Muscle layer of colon (tissue), 2 donors: ENCODE data around the gene IQUB.

Experiments used
- H3K27ac ChIP-seq: one replicate; pipeline ENCODE4 v1.7.0; 2013; ENCODE audit warnings: low read depth, mild to moderate bottlenecking, low read length, moderate library complexity
- H3K27me3 ChIP-seq, 2 donors: one replicate each; pipeline ENCODE4 v1.7.0; 2013; ENCODE audit warnings: low read length in 2 of 2, mild to moderate bottlenecking in 2 of 2; ENCODE audit not compliant: insufficient read depth in 2 of 2, control insufficient read depth in 1 of 2
- H3K36me3 ChIP-seq: one replicate; pipeline ENCODE4 v1.7.0; 2013; ENCODE audit warnings: mild to moderate bottlenecking, low read length; ENCODE audit not compliant: insufficient read depth
- H3K4me1 ChIP-seq: one replicate; pipeline ENCODE4 v1.7.0; 2013; ENCODE audit warnings: mild to moderate bottlenecking, low read length; ENCODE audit not compliant: insufficient read depth
- H3K4me3 ChIP-seq, 2 donors: one replicate each; pipeline ENCODE4 v1.7.0; 2013; ENCODE audit warnings: low read length in 2 of 2, low read depth in 1 of 2, mild to moderate bottlenecking in 1 of 2, moderate library complexity in 1 of 2
- H3K9ac ChIP-seq: one replicate; pipeline ENCODE4 v1.7.0; 2013; ENCODE audit warnings: low read length
- H3K9me3 ChIP-seq: one replicate; pipeline ENCODE4 v1.7.0; 2013; ENCODE audit warnings: mild to moderate bottlenecking, low read length
- donor health status: abdominal sarcoma.
- donor health status: Adenocarcinoma of cecum.

IQUB gene

DNA sequence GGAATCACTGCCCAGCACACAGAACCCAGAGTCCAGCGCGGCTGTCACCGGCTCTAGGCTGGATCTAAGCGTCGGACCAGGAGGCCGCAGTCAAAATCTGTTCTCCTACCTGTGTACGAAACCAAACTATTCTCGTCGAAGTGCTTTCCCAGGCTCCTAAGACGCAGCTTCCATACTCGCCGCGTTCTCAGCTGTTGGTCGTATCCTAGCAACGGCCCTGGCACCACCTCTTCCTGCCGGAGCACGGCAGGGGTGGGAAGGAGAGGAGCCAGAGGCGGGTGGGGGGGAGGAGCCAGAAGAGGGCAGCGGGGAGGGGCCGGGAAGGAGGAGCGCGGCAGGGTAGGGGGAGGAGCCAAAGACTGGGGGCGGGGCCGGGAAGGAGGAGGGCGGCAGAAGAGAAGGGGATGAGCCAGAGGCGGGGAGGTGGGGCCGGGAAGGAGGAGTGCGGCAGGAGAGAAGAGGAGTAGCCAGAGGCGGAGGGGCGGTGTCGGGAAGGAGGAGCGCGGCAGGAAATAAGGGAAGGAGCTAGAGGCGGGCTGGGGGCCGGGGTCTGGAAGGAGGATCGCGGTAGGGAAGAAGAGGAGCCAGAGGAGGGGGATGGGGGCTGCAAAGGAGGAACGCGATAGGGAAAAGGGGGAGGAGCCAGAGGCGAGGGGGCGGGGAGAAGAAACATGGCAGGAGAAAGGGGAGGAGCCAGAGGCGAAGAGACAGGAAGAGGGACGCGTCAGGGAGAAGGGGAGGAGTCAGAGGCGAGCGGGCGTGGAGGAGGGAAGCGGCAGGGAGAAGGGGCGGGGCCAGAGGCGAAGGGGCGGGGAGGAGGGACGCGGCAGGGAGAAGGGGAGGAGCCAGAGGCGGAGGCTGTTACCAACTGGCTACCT is at the start of gene IQUB:
Gene IQUB, minus strand, starts transcription at position 213 of the 878 bp plus-strand sequence. CDS start 22,255 bp downstream, outside the sequence.
- Histone ChIP-seq H3K4me1 (peaks cover 5% of the 10 kb centered on the region), H3K9ac (peak within 1 kb of the TSS; percentile 42)

DNA sequence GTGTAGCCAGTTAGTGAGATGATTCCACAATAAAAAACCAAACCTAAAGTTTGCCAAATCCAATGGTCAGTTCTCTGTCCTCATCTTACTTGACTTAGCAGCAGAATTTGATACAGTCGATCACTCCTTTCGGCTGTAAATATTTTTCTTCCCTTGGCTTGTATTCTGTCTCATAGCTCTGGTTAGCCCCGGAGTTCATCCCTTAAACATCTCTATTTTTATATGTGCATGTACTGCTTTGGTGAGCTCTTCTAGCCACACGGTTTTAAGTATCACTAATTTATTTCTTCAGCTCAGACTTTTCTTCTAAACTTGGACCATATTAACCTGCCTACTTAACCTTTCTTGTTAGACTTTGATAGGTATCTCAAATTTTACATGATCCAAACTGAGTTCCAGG is 49.4 kb upstream of the IQUB start:
- Histone ChIP-seq H3K36me3 (no peaks in the 10 kb centered on the region), H3K9ac (no peak overlapping the region), H3K9me3 (no peaks in the 10 kb centered on the region), H3K4me3 (no peak overlapping the region), H3K27me3 (no peaks in the 10 kb centered on the region), H3K27ac (no peak overlapping the region), H3K4me1 (no peaks in the 10 kb centered on the region)

More for the DNA sequence above, at the start of gene IQUB:
- H3K27me3 ChIP-seq: no peaks in the 10 kb centered on the region
- H3K4me3 ChIP-seq: peak within 1 kb of the TSS; percentile 38 to 92
- H3K27ac ChIP-seq: peak within 1 kb of the TSS; percentile 59
- H3K36me3 ChIP-seq: no peaks in the 10 kb centered on the region
- no peaks in the 10 kb centered on the region for H3K9me3 ChIP-seq

DNA sequence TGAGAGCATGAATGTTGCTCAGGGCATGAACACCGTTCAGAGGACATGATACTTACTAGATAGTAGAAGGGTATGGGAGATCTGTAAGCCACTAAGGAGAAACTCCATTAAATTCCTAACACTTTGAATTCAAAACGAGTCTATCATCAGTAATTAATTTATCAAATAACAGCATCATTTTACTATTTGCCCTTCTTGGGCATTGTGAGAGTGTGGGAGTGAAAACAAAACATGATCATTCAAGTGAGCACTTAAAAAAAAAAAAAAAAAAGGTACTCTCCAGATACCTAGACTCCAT is 46.7 kb upstream of the IQUB start:
- no peaks in the 10 kb centered on the region for H3K9me3 ChIP-seq
- H3K9ac ChIP-seq: no peak overlapping the region
- H3K4me3 ChIP-seq: no peak overlapping the region
- H3K36me3 ChIP-seq: no peaks in the 10 kb centered on the region
- H3K27ac ChIP-seq: no peak overlapping the region
- no peaks in the 10 kb centered on the region for H3K4me1 ChIP-seq
- no peaks in the 10 kb centered on the region for H3K27me3 ChIP-seq

DNA sequence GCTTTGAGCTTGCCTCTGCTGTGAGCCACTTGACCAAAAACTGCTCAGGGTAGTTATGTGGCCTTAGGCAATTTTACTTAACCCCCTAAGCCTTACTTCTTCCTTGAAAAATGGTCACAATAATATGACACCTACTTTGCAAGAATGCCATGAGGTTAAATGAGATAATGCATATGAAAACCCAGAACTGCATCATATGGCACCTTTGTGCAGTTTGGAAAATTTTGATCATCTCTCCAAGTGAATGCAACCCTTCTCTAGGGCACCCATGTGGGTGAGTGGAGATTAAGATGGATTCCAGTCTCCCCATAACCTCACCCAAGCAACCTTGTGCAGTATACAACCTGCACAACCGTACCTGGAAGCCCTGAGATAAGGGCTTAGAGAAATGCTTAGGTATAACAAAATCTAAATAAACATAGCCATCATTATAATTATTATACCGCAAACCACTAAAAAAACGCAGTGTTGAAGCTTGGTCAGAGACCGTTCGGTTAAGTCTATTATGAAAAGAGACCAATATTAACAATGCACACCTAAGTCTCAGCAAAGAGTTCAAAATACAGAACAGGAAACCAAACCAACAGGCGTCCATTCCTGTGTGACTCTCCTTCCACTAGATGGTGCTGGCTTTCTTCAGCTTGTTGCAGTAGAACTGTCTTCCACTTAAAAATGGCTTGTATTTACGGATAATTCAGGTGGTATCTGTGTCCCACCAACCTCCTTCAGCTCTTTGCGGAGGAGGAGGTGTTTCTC is 46.2 kb upstream of the IQUB start:
- H3K9me3 ChIP-seq: no peaks in the 10 kb centered on the region
- no peak overlapping the region for H3K9ac ChIP-seq
- H3K36me3 ChIP-seq: no peaks in the 10 kb centered on the region
- H3K27ac ChIP-seq: no peak overlapping the region
- H3K27me3 ChIP-seq: no peaks in the 10 kb centered on the region
- no peak overlapping the region for H3K4me3 ChIP-seq
- H3K4me1 ChIP-seq: no peaks in the 10 kb centered on the region

DNA sequence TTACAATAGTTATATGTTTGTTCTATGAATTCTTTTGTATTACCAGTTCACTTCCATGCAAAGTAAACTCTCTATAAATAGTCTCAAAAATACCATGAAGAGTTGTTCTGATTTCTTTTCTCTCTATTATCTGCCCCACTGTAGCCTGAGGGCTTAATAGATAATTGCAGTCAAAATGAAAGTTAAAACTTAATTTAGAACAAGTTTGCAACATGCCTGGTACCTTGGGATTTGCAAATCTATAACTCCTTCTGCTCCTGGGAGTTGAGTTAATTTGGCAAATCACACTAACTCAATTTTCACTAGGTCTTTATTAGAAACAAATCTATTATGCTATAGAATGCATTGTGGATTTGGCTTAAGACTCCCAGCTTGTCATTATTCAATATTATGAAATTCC is 45.0 kb upstream of the IQUB start:
- no peaks in the 10 kb centered on the region for H3K4me1 ChIP-seq
- H3K4me3 ChIP-seq: no peak overlapping the region
- H3K36me3 ChIP-seq: no peaks in the 10 kb centered on the region
- no peak overlapping the region for H3K9ac ChIP-seq
- H3K27me3 ChIP-seq: no peaks in the 10 kb centered on the region
- no peak overlapping the region for H3K27ac ChIP-seq
- H3K9me3 ChIP-seq: no peaks in the 10 kb centered on the region

DNA sequence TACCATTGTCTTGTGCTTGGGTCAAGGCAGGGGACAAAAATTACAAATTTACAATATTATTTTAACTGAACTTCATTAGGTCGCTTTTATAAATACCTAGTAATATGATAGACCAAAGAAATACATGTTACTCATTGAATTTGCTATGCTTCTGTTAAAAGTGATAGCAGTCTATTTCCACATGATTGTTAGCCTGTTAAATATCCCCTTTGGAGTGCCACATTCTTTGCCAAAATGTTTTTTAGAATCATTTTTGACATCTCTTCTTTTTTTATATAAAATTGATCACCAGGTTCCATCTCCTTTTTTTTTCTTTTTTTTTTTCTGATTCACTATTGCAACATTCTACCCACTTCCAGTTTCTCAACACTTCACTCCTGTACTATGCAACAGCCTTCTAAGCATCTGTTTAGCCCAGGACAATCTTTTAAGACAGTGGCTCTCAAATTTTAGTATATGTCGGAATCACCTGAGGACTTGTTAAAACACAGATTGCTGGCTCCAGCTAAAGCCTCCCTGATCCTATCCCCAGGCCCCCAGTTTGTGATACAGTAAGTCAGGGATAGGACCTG is 39.6 kb upstream of the IQUB start:
- no peak overlapping the region for H3K4me3 ChIP-seq
- no peaks in the 10 kb centered on the region for H3K27me3 ChIP-seq
- no peaks in the 10 kb centered on the region for H3K36me3 ChIP-seq
- H3K9ac ChIP-seq: no peak overlapping the region
- H3K9me3 ChIP-seq: no peaks in the 10 kb centered on the region
- H3K4me1 ChIP-seq: no peaks in the 10 kb centered on the region
- no peak overlapping the region for H3K27ac ChIP-seq

DNA sequence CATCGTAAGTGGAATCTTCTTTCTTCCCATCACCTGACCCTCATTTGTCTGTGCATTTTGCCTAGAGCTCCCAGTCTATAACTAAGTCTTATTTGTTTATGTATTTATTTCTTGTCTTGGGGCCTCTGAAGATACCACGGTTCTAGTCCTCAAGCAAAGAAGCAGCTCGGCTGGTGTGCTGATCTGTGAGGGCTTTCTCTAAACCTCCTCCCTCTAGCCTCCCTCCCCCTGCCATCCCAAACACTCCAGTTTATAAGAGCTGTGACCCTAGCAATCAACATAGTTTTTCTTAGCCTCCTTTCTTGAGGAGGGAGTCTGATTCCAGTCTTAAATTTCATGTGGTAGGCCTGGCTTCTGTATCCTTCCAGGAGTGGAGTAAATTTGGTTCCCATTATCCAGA is 38.9 kb upstream of the IQUB start:
- H3K27ac ChIP-seq: no peak overlapping the region
- H3K9me3 ChIP-seq: no peaks in the 10 kb centered on the region
- no peaks in the 10 kb centered on the region for H3K36me3 ChIP-seq
- H3K4me1 ChIP-seq: no peaks in the 10 kb centered on the region
- H3K27me3 ChIP-seq: no peaks in the 10 kb centered on the region
- H3K4me3 ChIP-seq: no peak overlapping the region
- H3K9ac ChIP-seq: no peak overlapping the region

DNA sequence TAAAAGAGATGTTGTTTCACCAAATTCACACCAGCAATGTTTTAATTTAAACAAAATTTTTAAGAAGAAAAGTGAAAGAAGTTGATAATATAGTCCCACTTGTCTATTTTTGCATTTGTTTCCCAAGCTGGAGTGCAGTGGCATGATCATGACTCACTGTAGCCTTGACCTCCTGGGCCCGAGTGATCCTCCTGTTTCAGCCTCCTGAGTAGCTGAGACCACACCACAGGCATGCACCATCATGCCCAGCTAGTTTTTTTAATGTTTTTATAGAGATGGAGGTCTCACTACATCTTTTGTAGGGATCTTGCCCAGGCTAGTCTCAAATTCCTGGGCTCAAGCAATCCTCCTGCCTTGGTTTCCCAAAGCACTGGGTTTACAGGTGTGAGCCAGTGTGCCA is 37.3 kb upstream of the IQUB start:
- H3K9ac ChIP-seq: no peak overlapping the region
- no peaks in the 10 kb centered on the region for H3K4me1 ChIP-seq
- H3K9me3 ChIP-seq: no peaks in the 10 kb centered on the region
- H3K36me3 ChIP-seq: no peaks in the 10 kb centered on the region
- no peak overlapping the region for H3K27ac ChIP-seq
- no peaks in the 10 kb centered on the region for H3K27me3 ChIP-seq
- H3K4me3 ChIP-seq: no peak overlapping the region

DNA sequence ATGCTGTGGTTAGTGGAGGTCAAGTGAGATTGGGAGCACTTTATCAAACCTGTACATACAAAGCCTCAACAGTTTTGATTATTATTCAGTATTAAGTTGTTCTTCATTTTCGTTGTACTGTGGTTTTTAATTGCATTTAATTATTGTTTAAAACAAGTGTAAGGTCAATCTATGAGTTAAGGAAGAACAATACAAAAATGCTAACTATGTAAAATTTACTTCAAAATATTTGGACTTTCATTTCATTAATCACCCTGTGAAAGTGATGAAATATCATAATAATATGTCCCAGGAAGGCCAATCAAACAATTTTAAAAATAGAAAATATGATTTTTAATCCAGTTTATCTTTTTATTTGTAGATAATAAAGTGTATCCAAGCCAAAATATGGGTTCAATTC is 36.8 kb upstream of the IQUB start:
- Histone ChIP-seq H3K27ac (no peak overlapping the region), H3K9ac (no peak overlapping the region), H3K4me1 (no peaks in the 10 kb centered on the region), H3K27me3 (no peaks in the 10 kb centered on the region), H3K36me3 (no peaks in the 10 kb centered on the region), H3K4me3 (no peak overlapping the region), H3K9me3 (no peaks in the 10 kb centered on the region)

DNA sequence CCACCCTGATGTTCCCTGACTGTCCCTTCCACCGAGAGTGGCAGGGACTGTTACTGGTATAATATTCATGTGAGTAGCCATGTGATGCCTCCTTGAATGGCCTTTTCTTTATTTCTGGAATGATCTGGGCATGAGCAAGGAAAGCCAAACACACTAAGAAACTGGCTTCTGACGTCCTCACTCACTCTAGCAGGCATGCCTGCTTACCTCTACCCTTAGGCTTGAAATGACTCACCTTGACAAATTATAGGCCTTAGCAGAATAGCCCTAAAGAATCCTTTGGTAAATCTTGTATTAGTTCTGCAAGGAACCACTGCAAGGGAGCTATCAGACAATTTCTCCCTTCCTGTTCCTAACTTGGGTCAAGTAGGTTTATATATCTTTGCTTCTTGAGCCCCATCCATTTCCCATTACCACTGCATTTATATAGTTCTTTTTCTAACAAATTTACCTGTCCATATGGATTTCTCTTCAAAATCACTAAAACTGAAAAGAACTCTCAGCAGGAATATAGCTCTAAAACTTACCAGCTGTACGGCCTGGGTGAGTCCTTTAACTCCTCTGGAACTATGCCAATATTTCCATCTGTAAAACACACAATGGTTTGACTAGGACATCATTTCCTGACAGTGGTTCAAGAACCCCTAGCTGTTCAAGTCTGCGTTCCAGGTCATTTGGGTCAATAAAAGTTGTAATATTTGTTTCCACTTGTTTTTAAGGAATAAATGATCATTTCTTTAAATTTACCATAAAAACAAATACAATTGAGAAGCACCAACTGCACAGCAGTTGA is 36.2 kb upstream of the IQUB start:
- no peak overlapping the region for H3K9ac ChIP-seq
- no peak overlapping the region for H3K27ac ChIP-seq
- no peaks in the 10 kb centered on the region for H3K9me3 ChIP-seq
- no peaks in the 10 kb centered on the region for H3K36me3 ChIP-seq
- no peaks in the 10 kb centered on the region for H3K4me1 ChIP-seq
- no peaks in the 10 kb centered on the region for H3K27me3 ChIP-seq
- H3K4me3 ChIP-seq: no peak overlapping the region

DNA sequence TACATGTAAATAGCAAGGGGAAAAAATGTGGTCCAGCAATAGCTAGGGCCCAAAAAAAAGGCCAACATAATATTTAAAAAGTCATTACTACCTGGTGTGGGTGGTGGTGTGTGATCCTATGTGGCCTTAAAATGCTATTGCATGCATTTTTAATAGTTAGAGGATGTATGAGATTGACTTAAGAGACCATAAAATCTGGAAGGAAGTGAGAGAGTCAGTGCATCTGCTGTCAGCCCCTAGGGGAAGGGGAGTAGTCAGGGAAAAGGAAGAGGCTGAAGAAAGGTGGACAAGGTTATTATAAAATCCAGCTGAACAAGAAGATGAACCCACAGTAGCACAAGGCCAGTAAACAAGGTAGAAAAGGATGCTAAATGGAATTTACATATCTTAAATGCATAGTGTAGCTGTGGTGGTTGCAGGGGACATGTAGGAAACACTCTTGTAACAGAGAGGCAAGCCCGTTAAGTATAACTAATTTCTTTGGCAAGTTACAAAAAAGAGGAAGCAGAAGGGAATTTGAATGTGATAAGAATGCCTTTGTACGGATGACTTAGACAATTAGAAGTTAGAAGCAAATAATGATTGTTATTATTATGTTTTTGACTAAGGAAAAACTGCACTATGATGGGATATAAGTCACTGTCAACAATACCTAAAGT is 35.1 kb upstream of the IQUB start:
- H3K9me3 ChIP-seq: no peaks in the 10 kb centered on the region
- H3K27me3 ChIP-seq: no peaks in the 10 kb centered on the region
- H3K36me3 ChIP-seq: no peaks in the 10 kb centered on the region
- H3K4me3 ChIP-seq: no peak overlapping the region
- no peaks in the 10 kb centered on the region for H3K4me1 ChIP-seq
- no peak overlapping the region for H3K9ac ChIP-seq
- H3K27ac ChIP-seq: no peak overlapping the region
